ENCODE measurements around the gene SPOUT1.
"Not testable (repeated sequence)": the region's sequence is repeated elsewhere in the genome, so short reads cannot be mapped to it uniquely, and the experiment has no call there.

Gene SPOUT1

GRCh38 chr9:128829477-128830251 is at the start of gene SPOUT1:
Gene SPOUT1 (minus strand): TSS chr9:128829794. CDS start chr9:128829780, 14 bp downstream.
- peak; percentile 82 to 86 for DNase-seq (ENCODE audit: low read depth in 2 of 2, low spot score in 1 of 2)

- no peak for DNase-seq (ENCODE audit: low read depth in 2 of 2, low spot score in 1 of 2)
Measured at GRCh38 chr9:128877852-128878251, 48.3 kb upstream of the SPOUT1 start.

GRCh38 chr9:128870941-128871265 is 41.3 kb upstream of the SPOUT1 start:
- not testable (repeated sequence) for DNase-seq (ENCODE audit: low read depth in 2 of 2, low spot score in 1 of 2)

- DNase-seq (ENCODE audit: low read depth in 2 of 2, low spot score in 1 of 2): no peak
Measured at GRCh38 chr9:128870128-128870940, 40.7 kb upstream of the SPOUT1 start.

- peak; percentile 81 to 82 for DNase-seq (ENCODE audit: low read depth in 2 of 2, low spot score in 1 of 2)
Measured at GRCh38 chr9:128863647-128864046, 34.1 kb upstream of the SPOUT1 start.

- DNase-seq (ENCODE audit: low read depth in 2 of 2, low spot score in 1 of 2): no peak
Measured at GRCh38 chr9:128862401-128862851, 32.8 kb upstream of the SPOUT1 start.

GRCh38 chr9:128861501-128861900 is 31.9 kb upstream of the SPOUT1 start:
- no peak for DNase-seq (ENCODE audit: low read depth in 2 of 2, low spot score in 1 of 2)

GRCh38 chr9:128860937-128861336 is 31.3 kb upstream of the SPOUT1 start:
- DNase-seq (ENCODE audit: low read depth in 2 of 2, low spot score in 1 of 2): no peak

- DNase-seq (ENCODE audit: low read depth in 2 of 2, low spot score in 1 of 2): not testable (repeated sequence)
Measured at GRCh38 chr9:128858476-128858875, 28.9 kb upstream of the SPOUT1 start.

- DNase-seq (ENCODE audit: low read depth in 2 of 2, low spot score in 1 of 2): not testable (repeated sequence)
Measured at GRCh38 chr9:128854454-128854853, 24.9 kb upstream of the SPOUT1 start.

- not testable (repeated sequence) for DNase-seq (ENCODE audit: low read depth in 2 of 2, low spot score in 1 of 2)
Measured at GRCh38 chr9:128852646-128853045, 23.1 kb upstream of the SPOUT1 start.

- DNase-seq (ENCODE audit: low read depth in 2 of 2, low spot score in 1 of 2): not testable (repeated sequence)
Measured at GRCh38 chr9:128851779-128852600, 22.4 kb upstream of the SPOUT1 start.

- DNase-seq (ENCODE audit: low read depth in 2 of 2, low spot score in 1 of 2): not testable (repeated sequence)
Measured at GRCh38 chr9:128851024-128851423, 21.4 kb upstream of the SPOUT1 start.

- no peak for DNase-seq (ENCODE audit: low read depth in 2 of 2, low spot score in 1 of 2)
Measured at GRCh38 chr9:128847803-128848202, 18.2 kb upstream of the SPOUT1 start.

- DNase-seq (ENCODE audit: low read depth in 2 of 2, low spot score in 1 of 2): no peak
Measured at GRCh38 chr9:128846680-128847030, 17.1 kb upstream of the SPOUT1 start.

GRCh38 chr9:128845186-128845931 is 15.8 kb upstream of the SPOUT1 start:
- no peak for DNase-seq (ENCODE audit: low read depth in 2 of 2, low spot score in 1 of 2)

GRCh38 chr9:128843171-128843570 is 13.6 kb upstream of the SPOUT1 start:
- not testable (repeated sequence) for DNase-seq (ENCODE audit: low read depth in 2 of 2, low spot score in 1 of 2)

- DNase-seq (ENCODE audit: low read depth in 2 of 2, low spot score in 1 of 2): no peak
Measured at GRCh38 chr9:128841694-128842492, 12.3 kb upstream of the SPOUT1 start.

GRCh38 chr9:128840524-128840923 is 10.9 kb upstream of the SPOUT1 start:
- DNase-seq (ENCODE audit: low read depth in 2 of 2, low spot score in 1 of 2): no peak

GRCh38 chr9:128838338-128838737 is 8.7 kb upstream of the SPOUT1 start:
- DNase-seq (ENCODE audit: low read depth in 2 of 2, low spot score in 1 of 2): no peak
